SIG-M5 treated with dmso at 0.1 percent for 504 hours (cell line): ENCODE measurements around the gene WDR1.

Experiments used
- DNase-seq: peaks from one replicate; lab custom pipeline; 2025; ENCODE audit not compliant: unreplicated experiment; lab: John Stamatoyannopoulos, UW

Gene WDR1

DNA sequence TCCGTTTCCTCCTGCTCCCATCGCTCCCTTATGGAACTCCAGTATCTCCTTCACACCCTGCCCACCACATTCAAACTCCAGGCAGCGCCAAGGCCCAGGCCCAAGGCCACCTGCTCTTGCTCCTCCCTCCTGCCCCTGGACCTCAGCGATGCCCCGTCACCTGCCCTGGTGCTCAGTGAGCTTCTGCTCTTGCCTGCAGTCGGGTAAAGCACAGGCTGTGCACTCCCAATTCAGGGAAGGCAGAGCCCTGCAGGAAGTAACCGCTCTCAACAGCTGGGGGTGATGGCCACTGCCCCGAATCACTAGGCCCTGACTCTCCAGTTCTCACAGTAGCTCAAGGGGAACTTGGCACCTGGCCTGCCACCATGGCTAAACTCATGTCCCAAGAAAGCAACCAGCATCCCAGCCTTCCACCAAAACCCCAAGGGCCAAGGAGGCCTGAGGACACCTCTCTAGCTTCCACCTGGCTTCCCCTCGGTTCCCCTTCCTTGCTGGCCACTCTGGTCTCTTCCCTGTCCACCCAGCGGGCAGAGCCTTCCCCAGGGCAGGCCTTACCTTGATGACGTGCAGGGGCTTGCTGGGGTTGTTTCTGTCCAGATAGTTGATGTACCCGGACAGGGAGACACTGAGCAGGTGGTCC is 29.3 kb downstream of the WDR1 start:
- no peak for DNase-seq

DNA sequence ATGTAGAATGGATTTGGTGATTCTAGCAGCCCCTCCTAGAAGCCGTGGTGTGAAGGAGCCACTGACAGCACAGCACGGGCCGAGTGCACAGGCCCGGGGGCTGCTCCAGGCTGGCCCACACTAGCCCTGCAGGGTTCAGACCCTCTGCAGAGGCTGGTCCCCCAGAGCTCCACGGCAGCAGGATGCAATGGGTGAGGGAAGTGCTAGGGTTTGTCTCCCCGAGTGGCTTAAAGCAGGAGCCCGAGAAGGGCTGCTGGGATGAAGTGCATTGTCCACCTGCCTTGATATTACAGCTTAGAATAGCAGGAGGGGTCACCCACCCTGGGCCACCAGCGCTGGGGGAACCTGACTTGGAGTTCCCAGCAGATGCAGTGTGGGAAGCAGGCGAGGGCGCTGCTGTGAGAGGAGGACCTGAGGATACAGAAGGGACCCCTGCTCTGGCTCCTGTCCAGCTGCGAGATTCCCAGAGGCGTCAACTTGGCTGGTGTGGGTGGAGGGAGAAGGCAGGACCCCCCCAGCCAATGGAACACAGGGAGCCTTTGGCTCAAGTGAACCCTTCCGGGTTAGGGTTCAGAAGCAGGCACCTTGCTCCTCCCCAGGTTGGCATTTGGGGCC is 30.0 kb downstream of the WDR1 start:
- DNase-seq, result no peak

DNA sequence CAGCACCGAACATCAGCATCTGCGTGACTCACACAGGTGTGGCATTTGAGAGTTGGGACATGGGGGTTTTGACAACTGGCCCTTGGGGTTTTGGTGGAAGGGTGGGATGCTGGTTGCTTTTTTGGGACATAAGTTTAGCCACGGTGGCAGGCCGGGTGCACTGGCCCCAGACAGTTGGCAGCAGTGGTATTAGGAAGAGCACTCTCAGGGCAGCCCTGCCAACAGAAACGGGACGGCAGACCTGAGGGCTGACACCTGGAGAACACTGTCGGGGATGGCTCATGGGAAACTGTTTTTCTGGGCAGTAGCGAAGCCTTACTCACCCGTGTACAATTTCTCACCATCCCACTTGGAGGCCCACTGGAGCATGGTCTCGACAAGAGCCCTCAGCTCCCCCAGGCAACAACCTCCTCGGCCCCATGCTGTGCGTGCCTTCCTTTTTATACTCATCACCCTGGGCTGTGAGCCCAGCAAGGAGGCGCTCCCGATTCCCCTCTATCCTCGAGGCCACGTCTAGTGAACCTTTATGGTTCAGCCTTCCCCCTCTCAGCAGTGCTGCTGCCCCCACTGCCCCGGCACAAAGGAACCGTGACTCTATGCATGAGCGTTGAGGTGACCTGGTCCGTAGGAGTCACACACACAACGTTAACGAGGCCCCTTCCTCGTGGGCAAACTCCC is 30.6 kb downstream of the WDR1 start:
- no peak for DNase-seq

DNA sequence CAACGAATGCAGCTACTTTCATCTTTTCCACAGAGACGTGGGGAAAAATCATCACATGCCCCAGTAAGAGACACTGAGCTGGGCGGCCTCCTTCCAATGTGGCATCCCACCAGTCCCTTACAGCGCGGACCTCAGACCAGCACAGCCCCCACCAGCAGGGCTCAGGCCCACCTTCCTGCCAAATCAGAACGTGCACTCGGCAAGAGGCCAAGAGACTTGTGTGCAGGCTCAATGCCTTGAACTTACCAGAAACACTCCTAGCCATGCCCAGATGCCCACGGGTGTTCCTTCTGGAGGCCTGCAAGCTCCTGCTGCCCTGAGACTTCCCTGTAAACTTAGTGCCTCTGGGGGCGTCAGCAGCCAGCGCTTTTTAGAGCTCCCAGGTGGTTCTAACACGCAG is 31.2 kb downstream of the WDR1 start:
- DNase-seq, result no peak

DNA sequence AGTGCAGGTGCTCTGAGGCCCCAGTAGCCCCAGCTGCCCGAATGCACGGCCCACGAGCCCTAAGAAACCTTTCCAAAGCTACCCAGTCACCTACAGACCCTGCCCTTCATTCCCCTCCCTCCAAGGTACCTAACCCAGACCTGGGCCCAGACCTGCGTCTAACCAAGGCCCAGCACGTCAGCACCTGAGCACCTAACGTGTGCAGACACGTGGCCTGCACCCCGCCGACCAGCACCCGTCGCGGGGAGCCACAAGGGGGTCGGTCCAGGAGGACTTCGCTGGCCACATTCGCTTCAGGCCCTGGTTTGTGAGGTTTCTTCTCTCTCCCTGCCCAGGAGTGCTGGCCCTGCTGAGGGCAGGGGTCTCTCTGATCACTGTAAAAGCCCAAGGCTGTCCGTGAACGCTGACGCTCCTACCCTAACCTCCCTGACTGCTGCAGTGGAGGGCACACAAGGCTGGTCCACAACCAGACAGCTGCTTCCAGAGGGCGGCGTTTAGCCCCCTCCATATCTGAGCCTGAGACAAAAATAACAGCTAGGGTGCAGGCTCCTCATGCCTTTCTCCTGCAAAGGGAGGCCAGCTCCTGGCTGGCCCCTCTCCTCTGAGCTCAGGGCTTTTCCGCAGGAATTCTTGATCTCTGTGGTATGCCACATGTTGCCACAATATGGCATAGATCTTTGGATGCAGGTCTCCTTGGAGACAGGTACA is 31.8 kb downstream of the WDR1 start:
- DNase-seq, result no peak

DNA sequence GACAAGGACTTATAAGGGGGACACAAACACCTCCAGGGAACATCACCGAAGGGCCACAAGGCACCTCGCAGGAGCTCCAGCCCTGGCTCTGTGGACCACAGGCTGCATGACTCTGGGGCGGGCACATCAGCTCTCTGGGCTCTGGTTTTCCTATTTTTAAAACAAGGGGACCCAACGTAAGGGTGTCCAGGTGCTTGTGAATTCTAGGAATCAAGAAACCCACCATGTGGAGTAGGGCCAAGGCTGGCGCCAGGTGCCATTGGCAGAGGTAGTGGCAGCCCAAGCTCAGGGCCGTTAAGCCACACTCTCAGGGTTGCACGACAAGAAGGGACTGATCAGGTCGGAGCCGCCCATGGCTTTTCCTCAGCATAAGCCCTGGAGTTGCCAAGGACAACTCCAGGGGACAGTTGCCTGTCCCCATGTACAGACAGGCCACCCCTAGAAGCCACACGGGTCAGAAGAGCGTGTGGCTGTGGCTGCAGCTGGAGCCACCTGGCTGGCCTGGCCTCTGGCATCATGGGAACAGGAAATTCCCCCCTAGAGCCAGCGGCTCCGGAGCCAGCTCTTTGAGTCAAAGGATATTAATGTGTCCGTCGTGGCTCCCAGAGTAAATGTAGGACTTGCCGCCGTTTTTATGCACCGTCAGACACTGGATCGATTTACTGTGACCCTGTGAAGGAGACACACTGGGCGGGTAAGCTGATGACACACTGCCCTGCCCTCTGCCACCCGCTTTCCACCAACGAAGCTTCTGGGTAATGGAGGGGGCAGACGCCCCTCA is 32.5 kb downstream of the WDR1 start:
- no peak for DNase-seq

DNA sequence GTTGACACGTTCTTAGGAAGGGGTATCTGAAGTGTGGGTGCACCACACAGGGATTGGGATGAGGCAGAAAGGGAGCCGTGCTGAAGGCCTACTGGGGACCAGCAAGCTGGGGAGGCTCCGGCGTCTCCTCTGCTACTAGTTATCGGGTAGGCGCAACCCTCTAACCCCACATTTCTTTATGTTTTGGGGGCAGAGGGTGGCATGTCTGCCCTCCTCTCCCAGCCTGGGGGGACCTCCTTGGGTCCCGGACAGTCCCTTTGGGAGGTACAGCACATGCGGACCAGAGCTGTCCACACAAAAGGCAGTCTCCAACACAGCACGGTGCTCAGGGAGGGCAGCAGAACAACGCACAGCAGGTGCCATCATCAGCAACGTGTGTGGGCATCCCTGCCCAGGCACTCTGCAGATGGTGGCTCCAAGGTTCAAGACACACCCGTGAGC is 33.2 kb downstream of the WDR1 start:
- DNase-seq, result no peak

DNA sequence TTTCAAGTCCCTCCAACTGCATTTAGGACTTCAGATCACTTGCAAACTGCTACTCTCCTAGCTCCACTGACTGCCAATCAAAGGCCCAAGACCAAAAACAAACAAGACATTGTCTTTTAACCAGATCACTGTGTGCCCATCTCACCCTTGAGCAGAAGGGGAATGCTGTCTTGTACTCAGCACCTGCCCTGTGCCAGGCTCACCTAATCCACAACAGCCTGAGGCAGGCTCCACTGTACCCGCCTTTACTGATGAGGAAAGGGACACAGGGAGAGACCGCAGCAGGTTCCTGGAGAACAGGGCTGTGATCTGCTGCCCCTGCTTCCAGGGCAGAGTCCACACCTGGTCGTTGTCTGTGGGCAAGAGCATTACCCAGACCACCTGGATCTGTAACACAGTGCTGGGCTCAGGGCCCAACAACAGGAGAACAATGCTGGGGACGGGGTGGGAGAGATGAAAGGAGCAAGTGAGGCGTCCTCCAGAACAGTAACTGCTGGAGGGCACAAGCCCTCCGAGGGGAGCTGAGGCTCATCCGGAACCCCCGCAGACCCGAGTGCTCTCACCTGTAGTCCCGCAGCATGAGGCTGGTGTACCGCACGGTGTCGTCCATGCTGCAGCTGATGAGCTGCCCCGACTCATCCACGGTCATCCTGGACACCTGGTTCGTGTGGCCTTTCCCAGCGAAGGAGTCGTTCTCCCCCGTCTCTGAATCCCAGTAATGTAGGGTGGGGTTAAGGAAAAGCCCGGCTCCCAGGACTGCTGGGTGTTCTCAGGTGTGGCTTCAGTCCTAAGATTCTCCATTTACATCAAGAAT is 33.9 kb downstream of the WDR1 start:
- DNase-seq, result no peak

DNA sequence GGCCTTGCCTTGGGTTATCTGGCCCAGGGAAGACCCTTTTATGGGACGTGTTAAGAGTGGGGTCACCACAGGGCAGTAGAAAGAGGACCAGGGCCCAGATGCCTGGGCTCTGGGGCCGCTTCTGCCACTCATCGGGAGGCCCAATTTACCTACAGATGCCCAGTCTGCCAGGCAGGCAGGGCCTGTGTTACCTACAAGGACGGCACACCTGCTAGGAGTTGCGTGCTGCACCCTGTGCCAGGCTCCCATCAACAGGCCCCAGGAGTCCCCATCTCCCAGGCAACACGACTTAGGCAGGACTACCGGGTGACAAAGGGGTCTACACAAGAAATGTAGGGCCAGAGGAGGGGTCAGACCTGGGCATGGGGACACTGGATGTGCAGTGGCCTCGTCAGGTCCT is 34.6 kb downstream of the WDR1 start:
- no peak for DNase-seq

DNA sequence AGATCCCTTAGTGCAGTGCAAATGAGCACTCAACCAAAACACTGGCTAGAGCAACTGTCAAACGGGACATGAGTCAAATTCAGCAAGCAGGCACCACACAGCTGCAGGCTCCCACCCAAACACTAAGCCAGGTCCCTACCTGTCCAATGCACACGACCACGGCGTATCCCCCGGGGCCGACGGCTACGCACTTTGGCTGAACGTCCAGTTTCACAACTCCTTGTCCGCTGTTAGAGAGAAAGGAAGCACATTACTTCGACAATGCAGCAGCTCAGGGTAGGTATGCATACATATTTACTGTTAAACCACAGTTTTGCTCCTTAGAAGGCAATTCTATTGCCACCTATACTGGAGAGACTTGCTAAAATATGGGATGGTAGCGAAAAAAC is 35.4 kb downstream of the WDR1 start:
- DNase-seq, result no peak

DNA sequence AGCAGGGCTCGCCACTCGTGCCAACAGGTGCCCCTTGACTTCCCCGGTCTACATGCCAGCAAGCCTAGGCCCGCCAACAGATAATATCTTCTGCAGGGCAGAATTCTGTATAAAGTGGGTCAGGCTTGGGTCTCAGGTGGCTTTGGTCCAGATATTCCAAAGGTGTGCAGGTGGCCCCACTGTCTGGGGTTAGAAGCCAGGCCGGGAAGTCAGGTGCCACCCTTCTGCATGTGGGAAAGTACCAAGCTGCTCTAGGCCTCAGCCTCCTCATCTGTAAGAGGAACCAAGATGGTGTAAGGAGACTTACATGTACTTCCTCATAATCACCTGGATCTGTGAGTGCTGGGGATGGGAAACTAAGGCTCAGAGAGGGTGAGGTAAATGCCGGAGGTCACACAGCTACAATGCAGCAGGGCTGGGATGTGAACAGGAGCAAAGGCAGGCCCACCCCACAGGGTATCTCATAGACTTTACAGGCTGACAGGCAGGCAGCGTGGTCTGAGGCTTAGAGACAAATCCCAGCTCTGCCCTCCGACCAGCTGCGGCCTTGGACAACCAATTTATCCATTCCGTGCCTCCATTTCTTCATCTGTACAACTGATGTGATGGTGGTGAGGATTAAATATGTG is 35.9 kb downstream of the WDR1 start:
- DNase-seq, result no peak

DNA sequence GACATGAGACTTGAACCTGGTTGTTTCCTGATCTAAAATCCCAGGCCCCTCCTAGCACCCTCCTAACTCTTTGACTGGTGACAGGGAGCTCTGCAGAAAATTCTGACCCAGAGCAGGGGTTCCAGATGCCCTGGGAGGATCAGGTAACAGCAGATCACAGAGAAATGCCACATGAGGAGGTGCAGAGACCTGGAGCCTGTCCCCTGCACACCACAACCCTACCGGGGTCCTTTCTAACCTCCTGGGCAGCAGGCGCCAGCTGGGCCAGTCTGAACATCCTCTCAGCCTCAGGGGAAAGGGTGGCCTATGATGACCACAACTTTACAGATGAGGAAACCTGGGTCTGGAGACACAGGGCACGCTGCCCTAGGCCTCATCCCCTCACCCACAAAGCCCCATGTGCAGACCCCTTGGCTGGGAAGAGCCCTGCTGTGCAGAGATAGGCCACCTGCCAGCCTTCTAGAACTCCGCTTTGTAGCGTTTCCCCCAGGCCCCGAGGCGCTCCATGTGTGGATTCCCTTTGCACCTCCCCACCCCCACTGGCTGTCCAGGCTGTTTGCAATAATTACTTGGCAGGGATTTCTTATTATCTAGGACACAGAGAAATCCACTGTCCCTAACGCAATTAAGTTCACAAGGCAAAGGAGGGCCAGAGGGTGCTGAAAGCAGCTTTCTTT is 36.5 kb downstream of the WDR1 start:
- DNase-seq, result no peak

DNA sequence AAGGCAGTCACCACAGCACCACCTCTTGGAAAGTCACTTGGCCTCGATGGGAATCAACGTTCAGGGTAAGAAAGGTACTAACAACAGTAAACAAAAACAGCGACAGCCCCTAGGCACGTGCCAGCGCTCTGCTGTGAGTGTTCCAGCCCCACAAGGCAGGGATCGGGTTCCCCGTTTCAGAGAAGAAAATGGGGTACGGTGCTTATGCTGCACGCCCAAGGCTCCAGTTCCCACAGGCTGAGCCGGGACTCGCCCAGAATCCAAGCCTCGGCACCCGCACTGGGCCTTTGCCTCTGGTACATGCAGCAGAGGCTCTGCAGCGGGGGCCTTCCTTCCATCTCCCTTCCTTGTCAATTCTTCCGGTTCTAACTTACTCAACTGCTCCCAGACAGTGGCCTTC is 37.3 kb downstream of the WDR1 start:
- DNase-seq, result no peak

DNA sequence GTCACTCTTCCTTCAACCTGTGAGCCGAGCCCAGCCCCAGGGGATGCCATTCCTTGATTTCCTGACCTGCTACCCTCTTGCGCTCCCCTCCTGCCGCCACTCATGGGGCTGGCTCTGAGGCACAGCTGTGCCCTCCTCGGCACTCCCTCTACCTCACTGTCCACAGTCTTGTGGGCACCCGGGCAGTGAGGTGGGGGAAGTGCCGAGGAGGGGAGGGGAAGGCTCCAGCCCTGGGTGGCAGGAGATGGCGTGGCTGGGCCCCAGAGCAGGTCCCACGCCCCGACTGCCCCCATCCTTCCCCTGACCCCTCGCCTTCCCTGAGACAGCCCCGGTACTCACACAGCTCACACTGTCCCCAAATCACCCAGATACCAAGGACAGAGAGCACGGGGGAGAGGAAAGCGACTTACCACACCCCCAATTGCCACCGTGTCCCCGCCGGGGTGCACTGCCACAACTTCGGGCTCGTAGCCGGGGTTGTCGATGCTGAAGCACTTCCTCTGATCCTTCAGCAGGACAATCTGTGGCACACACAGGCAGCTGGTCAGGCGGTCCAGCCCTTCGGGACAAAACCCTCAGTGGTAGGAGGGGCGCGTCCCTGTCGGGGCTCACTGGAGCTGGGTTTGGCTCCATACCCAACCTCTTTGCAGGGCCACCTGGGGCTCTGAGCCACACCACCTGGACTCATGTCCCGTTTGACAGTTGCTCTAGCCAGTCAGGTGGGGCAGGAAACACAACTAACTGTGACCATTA is 37.9 kb downstream of the WDR1 start:
- no peak for DNase-seq

DNA sequence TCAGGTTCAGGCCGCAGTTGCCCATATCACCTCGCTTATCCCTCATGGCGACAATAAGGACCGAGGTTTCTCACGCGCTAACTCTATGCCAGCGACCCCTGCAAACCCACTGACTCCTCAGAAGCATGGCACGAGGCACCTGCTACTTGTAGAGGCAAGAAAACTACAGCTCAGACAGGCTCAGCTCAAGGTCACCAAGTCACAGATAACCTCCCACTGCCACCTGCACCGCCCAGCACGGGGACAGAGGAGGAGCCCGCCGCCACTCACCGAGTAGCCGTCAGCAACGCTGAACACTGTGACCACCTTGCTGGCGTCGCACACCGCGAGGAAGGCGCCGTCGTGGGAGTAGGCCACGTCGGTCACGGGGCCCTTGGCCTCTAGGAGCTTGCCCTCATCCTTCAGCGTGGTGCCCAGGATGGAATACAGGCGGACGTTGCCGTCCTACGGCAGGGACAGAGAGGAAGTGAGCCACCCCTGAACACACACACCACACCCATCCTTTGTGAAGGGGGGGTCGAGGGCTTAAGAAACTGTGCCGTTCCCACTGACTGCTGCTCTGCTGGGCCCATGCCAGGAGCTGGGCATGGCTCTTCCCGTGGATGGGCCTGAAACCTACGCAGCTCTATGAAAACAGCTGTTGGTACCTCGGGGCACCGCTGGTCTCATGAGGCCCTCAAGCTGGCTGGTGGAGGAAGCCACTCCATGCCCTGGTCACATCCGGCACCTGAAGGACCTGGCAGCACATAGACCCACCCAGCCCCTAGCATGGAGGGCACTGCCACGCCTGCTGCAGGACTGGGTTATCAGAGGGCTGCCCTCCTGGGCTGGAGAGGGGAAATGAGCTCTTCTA is 38.9 kb downstream of the WDR1 start:
- DNase-seq, result no peak

DNA sequence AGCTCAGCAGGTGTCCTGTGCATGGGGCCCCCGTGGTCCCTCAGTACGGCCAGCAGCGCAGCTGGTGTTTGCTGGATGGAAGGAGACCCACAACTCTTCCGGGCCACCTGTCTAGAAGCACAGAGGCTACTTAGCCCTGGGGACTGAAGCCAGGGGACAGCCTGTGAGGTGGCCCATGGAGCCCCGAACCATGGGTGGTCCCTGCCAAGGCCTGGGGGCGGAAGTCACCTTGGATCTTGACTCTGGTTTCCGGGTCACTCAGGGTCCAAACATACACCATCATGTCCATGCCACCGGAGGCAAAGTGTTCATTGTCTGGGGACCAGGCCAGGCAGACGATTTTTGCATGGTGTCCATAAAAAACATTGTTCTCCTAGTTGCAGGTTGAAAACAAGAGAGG is 39.5 kb downstream of the WDR1 start:
- DNase-seq, result no peak

DNA sequence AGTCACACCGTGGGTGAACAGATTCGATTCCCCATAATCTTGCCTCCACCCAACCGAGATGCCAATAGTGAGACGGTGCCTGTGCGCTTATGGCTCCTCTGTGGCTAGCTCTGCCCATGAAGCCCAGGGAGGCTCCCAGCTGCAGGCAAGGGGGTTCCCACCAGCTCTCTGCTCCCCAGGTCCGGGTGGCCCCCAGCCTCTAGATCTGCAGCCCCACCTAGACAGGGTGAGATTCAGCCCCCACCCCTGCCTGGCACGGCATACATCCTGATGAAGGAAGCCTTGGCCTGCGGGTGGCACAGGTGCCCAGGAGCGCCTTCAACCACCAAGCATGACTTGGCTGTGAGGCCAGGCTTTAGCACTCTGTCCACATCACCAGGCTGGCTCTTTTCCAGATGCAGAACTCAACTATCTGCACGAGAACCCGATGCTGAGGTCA is 40.6 kb downstream of the WDR1 start:
- no peak for DNase-seq
